IMR-90 (cell line): Measurements from ENCODE around the gene TRAPPC12. TPM values are rescaled to one million over a fixed set of nuclear protein-coding genes. Genes with fewer than 3 reads are reported as not detected.

ENCODE experiments used
- ATAC-seq: fragments of 200-7000 bp; cut with Tn5 transposase; 2 replicates; pipeline ENCODE4 v1.9.1; 2020; ENCODE audit warnings: low read depth, mild to moderate bottlenecking, moderate library complexity
- BruUV-seq: library from RNA; stranded (reverse); fragments of 400-500 nt; replicated peaks from 2 replicates; lab custom pipeline; 2021; lab: Mats Ljungman, UMichigan
- CTCF ChIA-PET: fragments of 300-600 bp; formaldehyde crosslinking; extraction: SDS; loops from one replicate; lab custom pipeline; 2021; ENCODE audit warnings: antibody characterized with exemption; lab: Yijun Ruan, JAX
- POLR2A ChIA-PET: fragments of 300-600 bp; sonication (Branson Sonifier 250); formaldehyde crosslinking; loops from one replicate; lab custom pipeline; 2022; ENCODE audit warnings: antibody characterized with exemption; ENCODE audit not compliant: unreplicated experiment; lab: Charles Lee
- DNase-seq: peaks from one replicate; pipeline ENCODE4 v3.0.0; 2013
- H2AFZ ChIP-seq: replicated peaks from 2 replicates; pipeline ENCODE3; 2013; ENCODE audit warnings: low read length, mild to moderate bottlenecking; ENCODE audit not compliant: poor library complexity
- H2AK5ac ChIP-seq: 2 replicates; pipeline ENCODE4 v1.6.1; 2013; ENCODE audit warnings: low read depth, low read length, inconsistent platforms
- H2AK9ac ChIP-seq: replicated peaks from 2 replicates; pipeline ENCODE3; 2013; ENCODE audit warnings: mild to moderate bottlenecking, low read depth, low read length, moderate library complexity; ENCODE audit not compliant: poor library complexity
- H2BK120ac ChIP-seq: 2 replicates; pipeline ENCODE4 v1.6.1; 2013; ENCODE audit warnings: low read depth, low read length, inconsistent platforms
- H2BK15ac ChIP-seq: 3 replicates; pipeline ENCODE4 v1.6.1; 2013; ENCODE audit warnings: low read depth, low read length, inconsistent platforms
- H2BK20ac ChIP-seq: 2 replicates; pipeline ENCODE4 v1.6.1; 2013; ENCODE audit warnings: low read depth, mild to moderate bottlenecking, inconsistent platforms, low read length, moderate library complexity
- H2BK5ac ChIP-seq: 2 replicates; pipeline ENCODE4 v1.6.1; 2013; ENCODE audit warnings: mild to moderate bottlenecking, low read depth, low read length, inconsistent platforms; ENCODE audit not compliant: poor library complexity, severe bottlenecking
- H3K14ac ChIP-seq: replicated peaks from 2 replicates; pipeline ENCODE4 v1.6.1; 2013; ENCODE audit warnings: low read depth, low read length, inconsistent platforms
- H3K18ac ChIP-seq: 2 replicates; pipeline ENCODE4 v1.6.1; 2013; ENCODE audit warnings: low read depth, low read length, control low read depth
- H3K23ac ChIP-seq: 2 replicates; pipeline ENCODE4 v1.6.1; 2013; ENCODE audit warnings: low read depth, low read length, inconsistent platforms
- H3K27ac ChIP-seq: 2 replicates; pipeline ENCODE4 v1.5.1; 2013; ENCODE audit warnings: mild to moderate bottlenecking, control low read depth, low read length; ENCODE audit not compliant: insufficient read depth
- H3K27me3 ChIP-seq: 2 replicates; pipeline ENCODE4 v1.6.1; 2013; ENCODE audit warnings: low read length; ENCODE audit not compliant: control insufficient read depth, insufficient read depth
- H3K36me3 ChIP-seq: 2 replicates; pipeline ENCODE4 v1.6.1; 2013; ENCODE audit warnings: low read length, mixed read lengths; ENCODE audit not compliant: control insufficient read depth, insufficient read depth
- H3K4ac ChIP-seq: 2 replicates; pipeline ENCODE4 v1.6.1; 2013; ENCODE audit warnings: low read depth, low read length, inconsistent platforms
- H3K4me1 ChIP-seq: 2 replicates; pipeline ENCODE4 v1.6.1; 2013; ENCODE audit warnings: low read length, mixed read lengths; ENCODE audit not compliant: control insufficient read depth, insufficient read depth
- H3K4me2 ChIP-seq: 2 replicates; pipeline ENCODE4 v1.6.1; 2013; ENCODE audit warnings: low read depth, mild to moderate bottlenecking, control low read depth, low read length, moderate library complexity
- H3K4me3 ChIP-seq: 2 replicates; pipeline ENCODE4 v1.5.1; 2013; ENCODE audit warnings: low read depth, mild to moderate bottlenecking, control low read depth, low read length, moderate library complexity; ENCODE audit not compliant: insufficient read depth
- H3K56ac ChIP-seq: 2 replicates; pipeline ENCODE4 v1.6.1; 2013; ENCODE audit warnings: low read length, inconsistent platforms; ENCODE audit not compliant: insufficient read depth; ENCODE audit errors: extremely low read depth
- H3K79me1 ChIP-seq, 2 experiments: 2 replicates each; pipeline ENCODE4 v1.6.1; 2013; ENCODE audit warnings: low read length in 2 of 2, inconsistent platforms in 1 of 2, low read depth in 1 of 2
- H3K9ac ChIP-seq: 2 replicates; pipeline ENCODE4 v1.6.1; 2013; ENCODE audit warnings: low read depth, low read length, control low read depth
- H3K9me1 ChIP-seq: 2 replicates; pipeline ENCODE4 v1.6.1; 2013; ENCODE audit warnings: low read length, inconsistent platforms; ENCODE audit not compliant: insufficient read depth
- H3K9me3 ChIP-seq: 2 replicates; pipeline ENCODE4 v1.6.1; 2013; ENCODE audit warnings: low read length; ENCODE audit not compliant: control insufficient read depth, insufficient read depth
- H4K20me1 ChIP-seq: 2 replicates; pipeline ENCODE4 v1.6.1; 2013; ENCODE audit warnings: low read length, inconsistent platforms; ENCODE audit not compliant: insufficient read depth
- H4K5ac ChIP-seq: 2 replicates; pipeline ENCODE4 v1.6.1; 2013; ENCODE audit warnings: mild to moderate bottlenecking, low read depth, low read length, control low read depth
- H4K8ac ChIP-seq, 2 experiments: 2 replicates each; pipeline ENCODE4 v1.6.1; 2013; ENCODE audit warnings: low read depth in 2 of 2, low read length in 2 of 2, control low read depth in 1 of 2, inconsistent platforms in 1 of 2
- H4K91ac ChIP-seq: 2 replicates; pipeline ENCODE4 v1.6.1; 2013; ENCODE audit warnings: low read depth, low read length, inconsistent platforms; ENCODE audit not compliant: insufficient read depth
- BHLHE40 ChIP-seq: fragments of 150-350 bp; IDR thresholded peaks from 2 replicates; pipeline ENCODE4 v1.6.1; 2016; ENCODE audit warnings: mild to moderate bottlenecking, low read depth, low read length
- CEBPB ChIP-seq: IDR thresholded peaks from 2 replicates; pipeline ENCODE4 v1.6.1; 2012; ENCODE audit warnings: low read depth, low read length, improper control_type of control experiment
- CHD1 ChIP-seq: IDR thresholded peaks from 2 replicates; pipeline ENCODE4 v1.6.1; 2012; ENCODE audit warnings: low read depth, low read length, improper control_type of control experiment
- CTCF ChIP-seq: conservative IDR thresholded peaks from 2 replicates; pipeline ENCODE4 v1.5.1; 2012; ENCODE audit warnings: mild to moderate bottlenecking, low read depth, low read length, improper control_type of control experiment
- ELK1 ChIP-seq: fragments of 150-350 bp; IDR thresholded peaks from 2 replicates; pipeline ENCODE4 v1.6.1; 2016; ENCODE audit warnings: low read depth, mild to moderate bottlenecking, low read length, moderate library complexity, borderline replicate concordance
- FOS ChIP-seq: fragments of 150-350 bp; IDR thresholded peaks from 2 replicates; pipeline ENCODE4 v1.6.1; 2016; ENCODE audit warnings: low read depth, low read length
- MAFK ChIP-seq: IDR thresholded peaks from 2 replicates; pipeline ENCODE4 v1.6.1; 2012; ENCODE audit warnings: low read depth, low read length, improper control_type of control experiment
- MAZ ChIP-seq: IDR thresholded peaks from 2 replicates; pipeline ENCODE4 v1.6.1; 2012; ENCODE audit warnings: low read depth, mild to moderate bottlenecking, low read length, improper control_type of control experiment, moderate library complexity, borderline replicate concordance
- MXI1 ChIP-seq: IDR thresholded peaks from 2 replicates; pipeline ENCODE4 v1.6.1; 2012; ENCODE audit warnings: low read depth, mild to moderate bottlenecking, low read length, moderate library complexity, borderline replicate concordance
- NFE2L2 ChIP-seq: fragments of 150-350 bp; IDR thresholded peaks from 2 replicates; pipeline ENCODE4 v1.6.1; 2016; ENCODE audit warnings: low read depth, mild to moderate bottlenecking, low read length
- POLR2A ChIP-seq: IDR thresholded peaks from 2 replicates; pipeline ENCODE4 v1.6.1; 2012; ENCODE audit warnings: mild to moderate bottlenecking, low read depth, low read length
- RAD21 ChIP-seq: IDR thresholded peaks from 2 replicates; pipeline ENCODE4 v1.6.1; 2012; ENCODE audit warnings: low read length, improper control_type of control experiment
- RCOR1 ChIP-seq: IDR thresholded peaks from 2 replicates; pipeline ENCODE4 v1.6.1; 2012; ENCODE audit warnings: mild to moderate bottlenecking, low read length, improper control_type of control experiment; ENCODE audit not compliant: insufficient replicate concordance
- RFX5 ChIP-seq: IDR thresholded peaks from 2 replicates; pipeline ENCODE4 v1.8.0; 2012; ENCODE audit warnings: low read depth, mild to moderate bottlenecking, low read length, moderate library complexity
- SMC3 ChIP-seq: fragments of 150-350 bp; IDR thresholded peaks from 2 replicates; pipeline ENCODE4 v1.6.1; 2016; ENCODE audit warnings: low read depth, mild to moderate bottlenecking, antibody characterized with exemption, low read length, moderate library complexity
- USF2 ChIP-seq: fragments of 150-350 bp; IDR thresholded peaks from 2 replicates; pipeline ENCODE4 v1.6.1; 2017; ENCODE audit warnings: mild to moderate bottlenecking, antibody characterized with exemption, low read length, low read depth
- WGBS, 2 experiments: methylation state at CpG; one replicate each; pipeline versions ENCODE4 v1.1.5 to v1.1.7; 2013; ENCODE audit warnings: missing lambda C conversion rate in 2 of 2; ENCODE audit not compliant: insufficient read length in 1 of 2; ENCODE audit errors: extremely low coverage in 2 of 2; 5-methylcytosine and 5-hydroxymethylcytosine counted together
- dilution Hi-C: fragments of 300-500 bp; cut with HindIII; formaldehyde crosslinking; loops from one replicate; pipeline ENCODE4 v1.14.3; 2018; ENCODE audit warnings: low sequenced_read_pairs; ENCODE audit not compliant: unreplicated experiment
- in situ Hi-C: fragments of 300-500 bp; cut with MboI; formaldehyde crosslinking; loops from 3 replicates; pipeline ENCODE4 v1.14.3; 2019; ENCODE audit warnings: low sequenced_read_pairs, inconsistent platforms, mixed read lengths
- intact Hi-C: fragments of 100-400 bp; cut with micrococcal nuclease; formaldehyde crosslinking; loops from 2 replicates; pipeline ENCODE4 v1.10.0; 2022
- polyA plus RNA-seq, 3 experiments: library from polyadenylated mRNA; depleted of rRNA; stranded (reverse); fragments of >200 nt; gene quantifications; 2 replicates each; pipeline ENCODE4 v1.2.3, GENCODE V29; 2012; ENCODE audit warnings: low replicate concordance in 1 of 3
- total RNA-seq: library from RNA; depleted of rRNA; stranded (reverse); fragments of >200 nt; gene quantifications from 2 replicates; pipeline ENCODE4 v1.2.3, GENCODE V29; 2012

The TRAPPC12 gene
- total and polyA plus RNA-seq, 2 of the 4 experiments (the other 2 are of a cell fraction), result 25.8 to 69.9 TPM

- no peak for ATAC-seq
- 0 out of 2 replicates have a peak, but pooled peaks cover 2% of the 10 kb centered on the region for H3K4me1 ChIP-seq
These were observed 66.4 kb downstream of the TRAPPC12 start for GRCh38 chr2:3445891-3446290.

More at GRCh38 chr2:3445891-3446290, 66.4 kb downstream of the TRAPPC12 start:
- Histone ChIP-seq H3K27ac (no peak overlapping the region), H3K79me1 (peaks cover 5 to 10% of the 10 kb centered on the region in 2 experiments; a peak in 3 of 4 replicates), H3K23ac (no peak overlapping the region), H2BK15ac (no peak overlapping the region), H3K18ac (no peak overlapping the region), H2BK5ac (no peak overlapping the region), H2AK5ac (no peak overlapping the region), H3K9me3 (peaks cover 4% of the 10 kb centered on the region; the same call in 1 of the 2 replicates), H3K27me3 (no peaks in the 10 kb centered on the region), H4K20me1 (no peaks in the 10 kb centered on the region; the same call in 1 of the 2 replicates), H2AFZ (no peak overlapping the region), H3K56ac (no peak overlapping the region), H2AK9ac (no peak overlapping the region), H3K14ac (no peak overlapping the region), H3K9ac (no peak overlapping the region), H2BK20ac (no peak overlapping the region), H3K4me2 (no peak overlapping the region), H3K4ac (no peak overlapping the region), H4K5ac (no peak overlapping the region), H4K8ac (no peak overlapping the region), H3K4me3 (no peak overlapping the region), H4K91ac (no peak overlapping the region), H3K36me3 (peaks cover 44% of the 10 kb centered on the region), H3K9me1 (peaks cover 3% of the 10 kb centered on the region; the same call in 1 of the 2 replicates), H2BK120ac (no peak overlapping the region)
- DNase-seq, result no peak
- POLR2A ChIA-PET, result no interaction called here
- in situ Hi-C loops (no loop called here), dilution Hi-C loops (no loop called here), intact Hi-C loops (no loop called here)
- CTCF ChIA-PET, result interaction anchor here (0.6 kb wide), 1 partner anchor 22 kb away, joined by 8 read pairs; no protein-coding TSS in a partner anchor
- no TSS peak for BruUV-seq
- no peak for TF ChIP-seq MAFK
- TF ChIP-seq MAZ, result no peak
- no peak for TF ChIP-seq FOS
- no peak for TF ChIP-seq RCOR1
- no peak for TF ChIP-seq RAD21
- no peak for TF ChIP-seq USF2
- no peak for TF ChIP-seq CEBPB
- TF ChIP-seq ELK1, result no peak
- no peak for TF ChIP-seq BHLHE40
- no peak for TF ChIP-seq RFX5
- no peak for TF ChIP-seq SMC3
- no peak for TF ChIP-seq NFE2L2
- no peak for TF ChIP-seq CHD1
- TF ChIP-seq POLR2A, result no peak
- no peak for TF ChIP-seq CTCF
- TF ChIP-seq MXI1, result no peak
- WGBS, 2 experiments, result 77% methylated on average over 4 of the region's 11 CpGs; no CpG with 5 or more reads in 1 of the 2 experiments
